Neural cell (in vitro differentiated cells): ENCODE measurements around the gene COPS9. TPM values are rescaled to one million over a fixed set of nuclear protein-coding genes. Genes with fewer than 3 reads are reported as not detected.

Experiments used
- H2AFZ ChIP-seq: fragments of 200-600, 300-800 bp; sonication (generic), shearing (Covaris generic); 2 replicates; pipeline ENCODE4 v1.6.0; 2014; ENCODE audit warnings: low read depth, mild to moderate bottlenecking, antibody characterized with exemption, low read length, moderate library complexity
- H3F3A ChIP-seq: fragments of 200-600 bp; shearing (Covaris generic); 2 replicates; pipeline ENCODE4 v1.6.1; 2016; ENCODE audit warnings: mild to moderate bottlenecking, moderate library complexity, mixed read lengths, antibody characterized with exemption, low read length; ENCODE audit not compliant: insufficient read depth, poor library complexity, severe bottlenecking
- H3K27ac ChIP-seq: fragments of 200-600, 300-800 bp; sonication (generic), shearing (Covaris generic); 2 replicates; pipeline ENCODE4 v1.5.1; 2014; ENCODE audit warnings: mild to moderate bottlenecking, low read length, moderate library complexity
- H3K27me3 ChIP-seq: fragments of 300-800, 200-600 bp; sonication (generic), shearing (Covaris generic); 2 replicates; pipeline ENCODE4 v1.6.0; 2014; ENCODE audit warnings: mild to moderate bottlenecking, low read depth, low read length, moderate library complexity; ENCODE audit not compliant: insufficient read depth
- H3K36me3 ChIP-seq: fragments of 300-800, 200-600 bp; sonication (generic), shearing (Covaris generic); 2 replicates; pipeline ENCODE4 v1.5.1; 2014; ENCODE audit warnings: mild to moderate bottlenecking, antibody characterized with exemption, low read length, moderate library complexity; ENCODE audit not compliant: insufficient read depth
- H3K4me2 ChIP-seq: fragments of 300-800, 200-600 bp; sonication (generic), shearing (Covaris generic); 2 replicates; pipeline ENCODE4 v1.6.0; 2014; ENCODE audit warnings: mild to moderate bottlenecking, low read length
- H3K4me3 ChIP-seq: fragments of 300-800, 200-600 bp; sonication (generic), shearing (Covaris generic); 2 replicates; pipeline ENCODE4 v1.5.1; 2014; ENCODE audit warnings: mild to moderate bottlenecking, low read length, moderate library complexity
- H3K79me2 ChIP-seq: fragments of 200-600 bp; shearing (Covaris generic); replicated peaks from 2 replicates; pipeline ENCODE4 v1.6.0; 2014; ENCODE audit warnings: mild to moderate bottlenecking, low read length, moderate library complexity; ENCODE audit not compliant: insufficient read depth
- H3K9ac ChIP-seq: fragments of 300-800, 200-600 bp; sonication (generic), shearing (Covaris generic); 2 replicates; pipeline ENCODE4 v1.6.1; 2016; ENCODE audit warnings: mild to moderate bottlenecking, low read length, mixed read lengths
- H3K9me2 ChIP-seq: fragments of 200-600 bp; shearing (Covaris generic); 2 replicates; pipeline ENCODE4 v1.6.1; 2016; ENCODE audit warnings: mild to moderate bottlenecking, low read length, mixed read lengths; ENCODE audit not compliant: insufficient read depth
- H3K9me3 ChIP-seq: fragments of 200-600, 300-800 bp; sonication (generic), shearing (Covaris generic); 2 replicates; pipeline ENCODE4 v1.6.1; 2016; ENCODE audit warnings: mild to moderate bottlenecking, mixed run types, low read length, moderate library complexity, mixed read lengths
- H4K20me1 ChIP-seq: fragments of 200-600 bp; shearing (Covaris generic); 2 replicates; pipeline ENCODE4 v1.6.1; 2016; ENCODE audit warnings: mild to moderate bottlenecking, mixed run types; ENCODE audit not compliant: insufficient read depth
- EP300 ChIP-seq: fragments of 450-650 bp; conservative IDR thresholded peaks from 2 replicates; pipeline ENCODE4 v1.6.1; 2014; ENCODE audit warnings: antibody characterized with exemption, mild to moderate bottlenecking, moderate library complexity; ENCODE audit not compliant: poor library complexity, severe bottlenecking
- EZH2 ChIP-seq: fragments of 200-600, 300-800 bp; shearing (Covaris generic), sonication (generic); IDR thresholded peaks from 2 replicates; pipeline ENCODE4 v1.6.1; 2014; ENCODE audit warnings: antibody characterized with exemption, low read length, borderline replicate concordance, mild to moderate bottlenecking; ENCODE audit not compliant: insufficient read depth, poor library complexity, severe bottlenecking
- MXI1 ChIP-seq: fragments of 450-650 bp; conservative IDR thresholded peaks from 2 replicates; pipeline ENCODE4 v1.6.1; 2014; ENCODE audit warnings: antibody characterized with exemption, mild to moderate bottlenecking; ENCODE audit not compliant: poor library complexity, severe bottlenecking
- POLR2AphosphoS5 ChIP-seq: IDR thresholded peaks from 2 replicates; pipeline ENCODE4 v1.6.1; 2012
- RAD21 ChIP-seq: fragments of 450-650 bp; conservative IDR thresholded peaks from 2 replicates; pipeline ENCODE4 v1.6.1; 2014; ENCODE audit warnings: antibody characterized with exemption, mild to moderate bottlenecking, moderate library complexity
- SMC3 ChIP-seq: fragments of 450-650 bp; conservative IDR thresholded peaks from 2 replicates; pipeline ENCODE4 v1.6.1; 2014; ENCODE audit warnings: antibody characterized with exemption, mild to moderate bottlenecking, moderate library complexity; ENCODE audit not compliant: poor library complexity
- TAF1 ChIP-seq: IDR thresholded peaks from 2 replicates; pipeline ENCODE4 v1.6.1; 2012; ENCODE audit warnings: low read depth
- polyA plus RNA-seq: library from polyadenylated mRNA; depleted of rRNA; stranded (reverse); fragments of >200 nt; gene quantifications from 2 replicates; pipeline ENCODE4 v1.2.3, GENCODE V29; 2014
- TF ChIP-seq, protein P1 (sequence below): fragments of 450-650 bp; IDR thresholded peaks from 2 replicates; pipeline ENCODE4 v1.5.1; 2014; ENCODE audit warnings: antibody characterized with exemption, mild to moderate bottlenecking, moderate library complexity; ENCODE audit not compliant: poor library complexity, severe bottlenecking
- TF ChIP-seq, protein P2 (sequence below): IDR thresholded peaks from 2 replicates; pipeline ENCODE4 v1.6.1; 2012; ENCODE audit warnings: borderline replicate concordance

The COPS9 gene
- polyA plus RNA-seq, 1 donor from 2014 or later = 359 TPM

DNA sequence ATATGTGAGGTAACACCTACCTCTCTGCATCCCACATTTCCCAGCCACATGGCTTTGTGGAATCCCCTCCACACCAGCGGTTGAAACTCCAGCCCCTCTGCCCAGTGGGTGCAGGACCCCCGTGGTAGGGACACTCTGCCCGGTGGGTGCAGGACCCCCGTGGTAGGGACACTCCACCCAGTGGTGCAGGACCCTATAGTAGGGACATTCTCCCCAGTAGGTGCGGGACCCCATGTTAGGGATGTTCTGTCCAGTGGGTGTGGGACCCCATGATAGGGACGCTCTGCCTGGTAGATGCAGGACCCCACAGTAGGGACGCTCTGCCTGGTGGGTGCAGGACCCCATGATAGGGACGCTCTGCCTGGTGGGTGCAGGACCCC, 11.5 kb downstream of the COPS9 start:
- no peaks in the 10 kb centered on the region for H3K36me3 ChIP-seq
- no peak for TF ChIP-seq RAD21
- TF ChIP-seq TAF1 = no peak
- no peak for TF ChIP-seq EP300
- TF ChIP-seq EZH2 = no peak
- TF ChIP-seq, protein P1, sequence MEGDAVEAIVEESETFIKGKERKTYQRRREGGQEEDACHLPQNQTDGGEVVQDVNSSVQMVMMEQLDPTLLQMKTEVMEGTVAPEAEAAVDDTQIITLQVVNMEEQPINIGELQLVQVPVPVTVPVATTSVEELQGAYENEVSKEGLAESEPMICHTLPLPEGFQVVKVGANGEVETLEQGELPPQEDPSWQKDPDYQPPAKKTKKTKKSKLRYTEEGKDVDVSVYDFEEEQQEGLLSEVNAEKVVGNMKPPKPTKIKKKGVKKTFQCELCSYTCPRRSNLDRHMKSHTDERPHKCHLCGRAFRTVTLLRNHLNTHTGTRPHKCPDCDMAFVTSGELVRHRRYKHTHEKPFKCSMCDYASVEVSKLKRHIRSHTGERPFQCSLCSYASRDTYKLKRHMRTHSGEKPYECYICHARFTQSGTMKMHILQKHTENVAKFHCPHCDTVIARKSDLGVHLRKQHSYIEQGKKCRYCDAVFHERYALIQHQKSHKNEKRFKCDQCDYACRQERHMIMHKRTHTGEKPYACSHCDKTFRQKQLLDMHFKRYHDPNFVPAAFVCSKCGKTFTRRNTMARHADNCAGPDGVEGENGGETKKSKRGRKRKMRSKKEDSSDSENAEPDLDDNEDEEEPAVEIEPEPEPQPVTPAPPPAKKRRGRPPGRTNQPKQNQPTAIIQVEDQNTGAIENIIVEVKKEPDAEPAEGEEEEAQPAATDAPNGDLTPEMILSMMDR = no peak
- no peak for TF ChIP-seq MXI1
- TF ChIP-seq SMC3 = no peak
- H3K4me3 ChIP-seq = no peak overlapping the region
- H2AFZ ChIP-seq = no peak overlapping the region
- H3K9me3 ChIP-seq = no peaks in the 10 kb centered on the region
- no peak overlapping the region for H3K27ac ChIP-seq
- H3F3A ChIP-seq = no peaks in the 10 kb centered on the region
- no peaks in the 10 kb centered on the region for H3K9me2 ChIP-seq
- no peaks in the 10 kb centered on the region for H3K79me2 ChIP-seq
- no peak overlapping the region for H3K9ac ChIP-seq
- H4K20me1 ChIP-seq = no peaks in the 10 kb centered on the region
- H3K4me2 ChIP-seq = no peak overlapping the region
- no peaks in the 10 kb centered on the region for H3K27me3 ChIP-seq

- H3K9me3 ChIP-seq = no peaks in the 10 kb centered on the region
Measured at GRCh38 chr2:240123821-240124650, 12.1 kb downstream of the COPS9 start.

More at GRCh38 chr2:240123821-240124650, 12.1 kb downstream of the COPS9 start:
- Histone ChIP-seq H3K4me3 (no peak overlapping the region), H3K36me3 (no peaks in the 10 kb centered on the region), H3K9ac (no peak overlapping the region), H2AFZ (no peak overlapping the region), H3K4me2 (no peak overlapping the region), H4K20me1 (no peaks in the 10 kb centered on the region), H3K79me2 (no peaks in the 10 kb centered on the region), H3F3A (no peaks in the 10 kb centered on the region), H3K27ac (no peak overlapping the region), H3K9me2 (no peaks in the 10 kb centered on the region), H3K27me3 (no peaks in the 10 kb centered on the region)
- TF ChIP-seq SMC3 = no peak
- no peak for TF ChIP-seq POLR2AphosphoS5
- no peak for TF ChIP-seq EP300
- TF ChIP-seq, protein P1 = no peak
- TF ChIP-seq TAF1 = no peak
- TF ChIP-seq RAD21 = no peak
- no peak for TF ChIP-seq EZH2
- TF ChIP-seq, protein P2, sequence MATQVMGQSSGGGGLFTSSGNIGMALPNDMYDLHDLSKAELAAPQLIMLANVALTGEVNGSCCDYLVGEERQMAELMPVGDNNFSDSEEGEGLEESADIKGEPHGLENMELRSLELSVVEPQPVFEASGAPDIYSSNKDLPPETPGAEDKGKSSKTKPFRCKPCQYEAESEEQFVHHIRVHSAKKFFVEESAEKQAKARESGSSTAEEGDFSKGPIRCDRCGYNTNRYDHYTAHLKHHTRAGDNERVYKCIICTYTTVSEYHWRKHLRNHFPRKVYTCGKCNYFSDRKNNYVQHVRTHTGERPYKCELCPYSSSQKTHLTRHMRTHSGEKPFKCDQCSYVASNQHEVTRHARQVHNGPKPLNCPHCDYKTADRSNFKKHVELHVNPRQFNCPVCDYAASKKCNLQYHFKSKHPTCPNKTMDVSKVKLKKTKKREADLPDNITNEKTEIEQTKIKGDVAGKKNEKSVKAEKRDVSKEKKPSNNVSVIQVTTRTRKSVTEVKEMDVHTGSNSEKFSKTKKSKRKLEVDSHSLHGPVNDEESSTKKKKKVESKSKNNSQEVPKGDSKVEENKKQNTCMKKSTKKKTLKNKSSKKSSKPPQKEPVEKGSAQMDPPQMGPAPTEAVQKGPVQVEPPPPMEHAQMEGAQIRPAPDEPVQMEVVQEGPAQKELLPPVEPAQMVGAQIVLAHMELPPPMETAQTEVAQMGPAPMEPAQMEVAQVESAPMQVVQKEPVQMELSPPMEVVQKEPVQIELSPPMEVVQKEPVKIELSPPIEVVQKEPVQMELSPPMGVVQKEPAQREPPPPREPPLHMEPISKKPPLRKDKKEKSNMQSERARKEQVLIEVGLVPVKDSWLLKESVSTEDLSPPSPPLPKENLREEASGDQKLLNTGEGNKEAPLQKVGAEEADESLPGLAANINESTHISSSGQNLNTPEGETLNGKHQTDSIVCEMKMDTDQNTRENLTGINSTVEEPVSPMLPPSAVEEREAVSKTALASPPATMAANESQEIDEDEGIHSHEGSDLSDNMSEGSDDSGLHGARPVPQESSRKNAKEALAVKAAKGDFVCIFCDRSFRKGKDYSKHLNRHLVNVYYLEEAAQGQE = no peak
- no peak for TF ChIP-seq MXI1
